AG10803 (cell line): ENCODE data around the gene ADORA2A.

Experiments
- DNase-seq: peaks from one replicate; pipeline ENCODE4 v3.0.0; 2010; ENCODE audit warnings: low read depth
- H3K4me3 ChIP-seq: 2 replicates; pipeline ENCODE4 v1.5.1; 2011; ENCODE audit warnings: mild to moderate bottlenecking, low read length, control low read depth
- CTCF ChIP-seq: conservative IDR thresholded peaks from 2 replicates; pipeline ENCODE4 v1.5.1; 2011; ENCODE audit warnings: mild to moderate bottlenecking, low read length, control low read depth, inconsistent platforms

Gene ADORA2A

GRCh38 chr22:24437091-24437490, 9.7 kb downstream of the ADORA2A start:
- no peak for DNase-seq
- H3K4me3 ChIP-seq = no peak overlapping the region
- no peak for TF ChIP-seq CTCF

GRCh38 chr22:24437741-24438328, 10.4 kb downstream of the ADORA2A start:
- peak; percentile 27 for TF ChIP-seq CTCF
- peak; percentile 16 for DNase-seq
- no peak overlapping the region for H3K4me3 ChIP-seq

GRCh38 chr22:24440270-24440717, 12.9 kb downstream of the ADORA2A start:
- TF ChIP-seq CTCF = no peak
- DNase-seq = no peak
- no peak overlapping the region for H3K4me3 ChIP-seq

- DNase-seq = no peak
- no peak overlapping the region for H3K4me3 ChIP-seq
- no peak for TF ChIP-seq CTCF
Observed at GRCh38 chr22:24440718-24441405, 13.5 kb downstream of the ADORA2A start.

GRCh38 chr22:24441406-24442351, 14.3 kb downstream of the ADORA2A start:
- H3K4me3 ChIP-seq = no peak overlapping the region
- DNase-seq = no peak
- TF ChIP-seq CTCF = no peak

DNA sequence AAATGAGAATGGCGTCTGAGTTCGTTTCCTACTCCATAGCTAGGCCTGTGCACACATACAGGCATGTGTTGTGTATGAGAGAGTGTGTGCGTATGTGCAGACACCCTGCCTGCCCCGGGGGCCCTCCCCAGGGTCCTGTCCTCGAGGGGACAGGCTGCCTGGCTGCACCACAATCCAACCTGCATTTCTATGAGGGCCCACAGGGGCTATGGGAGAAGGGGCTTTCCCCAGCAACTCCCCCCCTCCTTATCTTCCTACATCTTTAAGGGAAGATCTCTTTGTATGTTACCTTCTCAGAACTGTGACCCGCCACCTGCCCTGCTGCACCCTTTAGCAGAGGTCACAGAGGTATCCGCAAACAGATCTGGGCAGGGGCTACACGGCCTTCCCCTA, 14.9 kb downstream of the ADORA2A start:
- no peak for DNase-seq
- no peak for TF ChIP-seq CTCF
- H3K4me3 ChIP-seq = no peak overlapping the region
